Mesenchymal stem cell (in vitro differentiated cells and primary cell): ENCODE measurements around the gene RAB3GAP1.
"Not testable (repeated sequence)": the region's sequence is repeated elsewhere in the genome, so short reads cannot be mapped to it uniquely, and the experiment has no call there.

Source experiments
- DNase-seq: peaks from one replicate; pipeline ENCODE4 v3.0.0-alpha.2; 2013
- H2AFZ ChIP-seq: one replicate; pipeline ENCODE4 v1.6.1; 2013; ENCODE audit warnings: low read depth, mild to moderate bottlenecking, control low read depth, inconsistent platforms, low read length, moderate library complexity
- H2AK5ac ChIP-seq: 2 replicates; pipeline ENCODE4 v1.6.1; 2013; ENCODE audit warnings: low read length, moderate library complexity, mild to moderate bottlenecking, inconsistent platforms; ENCODE audit not compliant: severe bottlenecking
- H2BK120ac ChIP-seq: one replicate; pipeline ENCODE4 v1.6.1; 2013; ENCODE audit warnings: low read depth, mild to moderate bottlenecking, inconsistent platforms, low read length, moderate library complexity
- H2BK12ac ChIP-seq, 2 experiments: one replicate each; pipeline ENCODE4 v1.6.1; 2013; ENCODE audit warnings: inconsistent platforms in 2 of 2, low read length in 2 of 2, mild to moderate bottlenecking in 2 of 2, moderate library complexity in 2 of 2, control low read depth in 1 of 2
- H2BK15ac ChIP-seq: one replicate; pipeline ENCODE4 v1.6.1; 2013; ENCODE audit warnings: mild to moderate bottlenecking, low read depth, inconsistent platforms; ENCODE audit not compliant: poor library complexity, severe bottlenecking
- H2BK5ac ChIP-seq: 2 replicates; pipeline ENCODE4 v1.6.1; 2013; ENCODE audit warnings: low read depth, mild to moderate bottlenecking, low read length, control low read depth, inconsistent platforms; ENCODE audit not compliant: poor library complexity, severe bottlenecking
- H3K14ac ChIP-seq, 2 experiments: one replicate each; pipeline ENCODE4 v1.6.1; 2013; ENCODE audit warnings: inconsistent platforms in 2 of 2, low read length in 2 of 2, control low read depth in 1 of 2, mild to moderate bottlenecking in 1 of 2, moderate library complexity in 1 of 2
- H3K18ac ChIP-seq, 2 experiments: one replicate each; pipeline ENCODE4 v1.6.1; 2013; ENCODE audit warnings: inconsistent platforms in 2 of 2, low read length in 2 of 2, control low read depth in 1 of 2, low read depth in 1 of 2, mild to moderate bottlenecking in 1 of 2
- H3K23ac ChIP-seq, 2 experiments: one replicate each; pipeline ENCODE4 v1.6.1; 2013; ENCODE audit warnings: inconsistent platforms in 2 of 2, low read length in 2 of 2, mild to moderate bottlenecking in 2 of 2, moderate library complexity in 2 of 2, control low read depth in 1 of 2
- H3K27ac ChIP-seq: 2 replicates; pipeline ENCODE4 v1.5.1; 2013; ENCODE audit warnings: mild to moderate bottlenecking, moderate library complexity, low read length, control low read depth, inconsistent platforms; ENCODE audit not compliant: poor library complexity, severe bottlenecking
- H3K27me3 ChIP-seq, 2 experiments: 2 replicates each; pipeline versions ENCODE4 v1.6.1 to v1.7.0; 2013; ENCODE audit warnings: low read length in 2 of 2, mild to moderate bottlenecking in 2 of 2, moderate library complexity in 2 of 2, control low read depth in 1 of 2, inconsistent platforms in 1 of 2; ENCODE audit not compliant: control insufficient read depth in 1 of 2, insufficient read depth in 1 of 2
- H3K36me3 ChIP-seq, 2 experiments: 2 replicates each; pipeline versions ENCODE4 v1.6.1 to v1.7.0; 2013; ENCODE audit warnings: low read length in 2 of 2, control low read depth in 1 of 2, inconsistent platforms in 1 of 2, low read depth in 1 of 2, mild to moderate bottlenecking in 1 of 2; ENCODE audit not compliant: insufficient read depth in 2 of 2, control insufficient read depth in 1 of 2
- H3K4ac ChIP-seq, 2 experiments: one replicate each; pipeline ENCODE4 v1.6.1; 2013; ENCODE audit warnings: inconsistent platforms in 2 of 2, low read length in 2 of 2, mild to moderate bottlenecking in 2 of 2, moderate library complexity in 2 of 2, control low read depth in 1 of 2, low read depth in 1 of 2
- H3K4me1 ChIP-seq: 2 replicates; pipeline ENCODE4 v1.6.1; 2013; ENCODE audit warnings: low read depth, low read length, control low read depth; ENCODE audit not compliant: control insufficient read depth, insufficient read depth
- H3K4me2 ChIP-seq: 2 replicates; pipeline ENCODE4 v1.6.1; 2013; ENCODE audit warnings: low read length, mild to moderate bottlenecking, inconsistent platforms; ENCODE audit not compliant: poor library complexity, severe bottlenecking
- H3K4me3 ChIP-seq, 2 experiments: 2 replicates each; pipeline versions ENCODE4 v1.5.1 to v1.7.0; 2013; ENCODE audit warnings: low read length in 2 of 2, mild to moderate bottlenecking in 2 of 2, control low read depth in 1 of 2, low read depth in 1 of 2; ENCODE audit not compliant: insufficient read depth in 1 of 2
- H3K79me1 ChIP-seq: replicated peaks from 2 replicates; pipeline ENCODE4 v1.6.1; 2013; ENCODE audit warnings: mild to moderate bottlenecking, control low read depth, low read length, inconsistent platforms; ENCODE audit not compliant: poor library complexity, severe bottlenecking
- H3K9ac ChIP-seq: 2 replicates; pipeline ENCODE4 v1.7.0; 2013; ENCODE audit warnings: mild to moderate bottlenecking, low read length, moderate library complexity
- H3K9me3 ChIP-seq: 2 replicates; pipeline ENCODE4 v1.7.0; 2013; ENCODE audit warnings: mild to moderate bottlenecking, low read length; ENCODE audit not compliant: control insufficient read depth
- H4K8ac ChIP-seq: one replicate; pipeline ENCODE4 v1.6.1; 2013; ENCODE audit warnings: inconsistent platforms, mild to moderate bottlenecking, low read length, moderate library complexity
- H4K91ac ChIP-seq: one replicate; pipeline ENCODE4 v1.6.1; 2013; ENCODE audit warnings: mild to moderate bottlenecking, low read length, inconsistent platforms
- WGBS: methylation state at CpG from one replicate; pipeline ENCODE4 v1.1.7; 2013; ENCODE audit warnings: mixed read lengths; 5-methylcytosine and 5-hydroxymethylcytosine counted together

Gene RAB3GAP1

GRCh38 chr2:135103843-135104242 is 51.8 kb downstream of the RAB3GAP1 start:
- H3K14ac ChIP-seq: no peak overlapping the region
- H3K27me3 ChIP-seq: no peaks in the 10 kb centered on the region
- no peak overlapping the region for H2BK5ac ChIP-seq
- no peak overlapping the region for H2BK120ac ChIP-seq
- H3K9me3 ChIP-seq: peaks cover 7% of the 10 kb centered on the region
- H3K79me1 ChIP-seq: peaks cover 4% of the 10 kb centered on the region
- no peak overlapping the region for H3K9ac ChIP-seq
- H2BK12ac ChIP-seq: no peak overlapping the region
- no peak overlapping the region for H3K4me2 ChIP-seq
- no peak overlapping the region for H4K91ac ChIP-seq
- no peak overlapping the region for H4K8ac ChIP-seq
- H3K23ac ChIP-seq: no peak overlapping the region
- H3K18ac ChIP-seq: no peak overlapping the region
- no peak overlapping the region for H3K4ac ChIP-seq
- H2AK5ac ChIP-seq: no peak overlapping the region
- H3K27ac ChIP-seq: no peak overlapping the region
- no peak overlapping the region for H2AFZ ChIP-seq
- no peak overlapping the region for H2BK15ac ChIP-seq
- no peak for DNase-seq
- H3K36me3 ChIP-seq: peaks cover 10 to 22% of the 10 kb centered on the region in 2 experiments
- WGBS: 100% methylated on average over 1 of the region's 1 CpG
- H3K4me1 ChIP-seq: no peaks in the 10 kb centered on the region
- H3K4me3 ChIP-seq: no peak overlapping the region

- not testable (repeated sequence) for H3K23ac ChIP-seq, H3K27me3 ChIP-seq, H2BK120ac ChIP-seq, H2AK5ac ChIP-seq, H3K14ac ChIP-seq, H2BK5ac ChIP-seq, H2BK15ac ChIP-seq, H3K27ac ChIP-seq, H2BK12ac ChIP-seq, H3K9me3 ChIP-seq, H3K4me2 ChIP-seq, H3K4ac ChIP-seq, DNase-seq, H4K91ac ChIP-seq, H4K8ac ChIP-seq, H2AFZ ChIP-seq, H3K4me1 ChIP-seq, H3K9ac ChIP-seq, H3K4me3 ChIP-seq, H3K79me1 ChIP-seq, H3K18ac ChIP-seq
- WGBS: over 99% methylated on average over 39 of the region's 56 CpGs
- peaks cover 10 to 22% of the 10 kb centered on the region in 2 experiments for H3K36me3 ChIP-seq
Measured at GRCh38 chr2:135105513-135106316, 53.6 kb downstream of the RAB3GAP1 start.

- no peak overlapping the region for H2BK12ac ChIP-seq
- H3K36me3 ChIP-seq: peaks cover 7 to 44% of the 10 kb centered on the region in 2 experiments
- no peak overlapping the region for H2BK120ac ChIP-seq
- H2BK5ac ChIP-seq: no peak overlapping the region
- no peak overlapping the region for H3K27ac ChIP-seq
- H4K8ac ChIP-seq: no peak overlapping the region
- no peak overlapping the region for H3K4ac ChIP-seq
- DNase-seq: no peak
- H3K79me1 ChIP-seq: peaks cover 19% of the 10 kb centered on the region
- no peak overlapping the region for H3K18ac ChIP-seq
- H3K27me3 ChIP-seq: no peaks in the 10 kb centered on the region
- no peak overlapping the region for H3K23ac ChIP-seq
- H2AK5ac ChIP-seq: no peak overlapping the region
- peaks cover 4% of the 10 kb centered on the region for H3K9me3 ChIP-seq
- no peak overlapping the region for H3K4me3 ChIP-seq
- no peak overlapping the region for H3K14ac ChIP-seq
- WGBS: 95% methylated on average over 3 of the region's 3 CpGs
- no peak overlapping the region for H3K9ac ChIP-seq
- H2BK15ac ChIP-seq: no peak overlapping the region
- H4K91ac ChIP-seq: no peak overlapping the region
- no peak overlapping the region for H3K4me2 ChIP-seq
- H2AFZ ChIP-seq: no peak overlapping the region
- H3K4me1 ChIP-seq: no peaks in the 10 kb centered on the region
Measured at GRCh38 chr2:135113322-135113721, 61.2 kb downstream of the RAB3GAP1 start.

GRCh38 chr2:135119582-135119981 is 67.5 kb downstream of the RAB3GAP1 start:
- H3K4me1 ChIP-seq: peaks cover 2% of the 10 kb centered on the region
- H3K14ac ChIP-seq: no peak overlapping the region
- H2BK12ac ChIP-seq: no peak overlapping the region
- no peak overlapping the region for H3K27ac ChIP-seq
- no peak overlapping the region for H4K8ac ChIP-seq
- no peak overlapping the region for H3K4me3 ChIP-seq
- H3K18ac ChIP-seq: no peak overlapping the region
- no peak overlapping the region for H2BK120ac ChIP-seq
- no peak overlapping the region for H2AK5ac ChIP-seq
- no peak for DNase-seq
- no peak overlapping the region for H3K9ac ChIP-seq
- peaks cover 4 to 53% of the 10 kb centered on the region in 2 experiments for H3K36me3 ChIP-seq
- no peak overlapping the region for H3K4ac ChIP-seq
- H3K79me1 ChIP-seq: peaks cover 13% of the 10 kb centered on the region
- no peak overlapping the region for H3K23ac ChIP-seq
- no peak overlapping the region for H2BK15ac ChIP-seq
- no peak overlapping the region for H2BK5ac ChIP-seq
- no peaks in the 10 kb centered on the region for H3K27me3 ChIP-seq
- peaks cover 4% of the 10 kb centered on the region for H3K9me3 ChIP-seq
- no peak overlapping the region for H2AFZ ChIP-seq
- H4K91ac ChIP-seq: no peak overlapping the region
- no peak overlapping the region for H3K4me2 ChIP-seq
